CD14-positive monocyte (primary cell): ENCODE data around the gene NKAIN2. TPM values are rescaled to one million over a fixed set of nuclear protein-coding genes. Genes with fewer than 3 reads are reported as not detected.

Experiments
- DNase-seq, 3 donors: peaks; one replicate each; pipeline ENCODE4 v3.0.0-alpha.2; 2011 to 2022
- H2AFZ ChIP-seq: 2 replicates; pipeline ENCODE4 v1.6.0; 2012; ENCODE audit warnings: mild to moderate bottlenecking, low read depth, low read length, inconsistent platforms; ENCODE audit not compliant: insufficient read depth, poor library complexity, severe bottlenecking
- H3K27ac ChIP-seq, 2 donors: 1 replicate in 1 of 2; 2 replicates in 1 of 2; pipeline ENCODE4 v1.5.1; 2012 to 2013; ENCODE audit warnings: low read length in 2 of 2, control low read depth in 1 of 2, inconsistent platforms in 1 of 2, low read depth in 1 of 2, mild to moderate bottlenecking in 1 of 2
- H3K27me3 ChIP-seq, 2 donors: one replicate each; pipeline versions ENCODE4 v1.6.0 to v1.6.1; 2011 to 2013; ENCODE audit warnings: low read length in 2 of 2; ENCODE audit not compliant: control insufficient read depth in 2 of 2, insufficient read depth in 2 of 2
- H3K36me3 ChIP-seq, 2 donors: replicated peaks in 1 of 2; 1 replicate in 1 of 2; 2 replicates in 1 of 2; pipeline versions ENCODE4 v1.5.1 to v1.6.1; 2012 to 2013; ENCODE audit warnings: low read length in 2 of 2, control low read depth in 1 of 2, inconsistent platforms in 1 of 2, mild to moderate bottlenecking in 1 of 2; ENCODE audit not compliant: insufficient read depth in 2 of 2, control insufficient read depth in 1 of 2
- H3K4me1 ChIP-seq, 2 donors: 1 replicate in 1 of 2; 2 replicates in 1 of 2; pipeline versions ENCODE4 v1.5.1 to v1.6.1; 2012 to 2013; ENCODE audit warnings: low read length in 2 of 2, control low read depth in 1 of 2, inconsistent platforms in 1 of 2, mild to moderate bottlenecking in 1 of 2, moderate library complexity in 1 of 2; ENCODE audit not compliant: insufficient read depth in 2 of 2, control insufficient read depth in 1 of 2
- H3K4me2 ChIP-seq: replicated peaks from 2 replicates; pipeline ENCODE3; 2012; ENCODE audit warnings: low read length, moderate library complexity, mild to moderate bottlenecking; ENCODE audit not compliant: poor library complexity, severe bottlenecking; ENCODE audit errors: extremely low read depth
- H3K4me3 ChIP-seq, 3 experiments: fragments of 200-600 bp in 1 of 3; sonication (generic) in 1 of 3; replicated peaks in 1 of 3; 1 replicate in 2 of 3; 2 replicates in 1 of 3; pipeline ENCODE4 v1.5.1; 2011 to 2013; ENCODE audit warnings: low read length in 3 of 3, mild to moderate bottlenecking in 3 of 3, control low read depth in 2 of 3, low read depth in 2 of 3, inconsistent platforms in 1 of 3, moderate library complexity in 1 of 3
- H3K79me2 ChIP-seq: 2 replicates; pipeline ENCODE4 v1.6.0; 2012; ENCODE audit warnings: mild to moderate bottlenecking, control low read depth, inconsistent platforms, low read length, moderate library complexity; ENCODE audit not compliant: insufficient read depth
- H3K9ac ChIP-seq: 2 replicates; pipeline ENCODE4 v1.6.0; 2017; ENCODE audit warnings: low read length, mild to moderate bottlenecking; ENCODE audit not compliant: insufficient read depth, poor library complexity, severe bottlenecking
- H3K9me3 ChIP-seq, 2 donors: replicated peaks in 1 of 2; 1 replicate in 1 of 2; 2 replicates in 1 of 2; pipeline versions ENCODE4 v1.5.1 to v1.6.1; 2012 to 2013; ENCODE audit warnings: low read length in 2 of 2, control low read depth in 1 of 2; ENCODE audit not compliant: control insufficient read depth in 1 of 2, insufficient read depth in 1 of 2
- H4K20me1 ChIP-seq: 2 replicates; pipeline ENCODE4 v1.6.0; 2012; ENCODE audit warnings: mild to moderate bottlenecking, low read length, control low read depth, moderate library complexity; ENCODE audit not compliant: insufficient read depth
- H3K27ac Mint-ChIP-seq, 7 donors: one replicate each; pipeline ENCODE4 v1.8.0; 2020; ENCODE audit warnings: mild to moderate bottlenecking in 7 of 7, mixed read lengths in 7 of 7, moderate library complexity in 6 of 7, inconsistent platforms in 2 of 7
- H3K27me3 Mint-ChIP-seq, 3 donors: one replicate each; pipeline ENCODE4 v1.8.0; 2021 to 2022; ENCODE audit warnings: low read depth in 3 of 3, mild to moderate bottlenecking in 3 of 3, mixed read lengths in 3 of 3, moderate library complexity in 3 of 3, inconsistent platforms in 1 of 3
- H3K36me3 Mint-ChIP-seq, 2 donors: one replicate each; pipeline ENCODE4 v1.8.0; 2020; ENCODE audit warnings: mixed read lengths in 2 of 2, inconsistent platforms in 1 of 2, mild to moderate bottlenecking in 1 of 2
- H3K4me1 Mint-ChIP-seq: one replicate; pipeline ENCODE4 v1.8.0; 2020; ENCODE audit warnings: mild to moderate bottlenecking, mixed read lengths
- H3K4me3 Mint-ChIP-seq, 2 donors: one replicate each; pipeline ENCODE4 v1.8.0; 2020; ENCODE audit warnings: mild to moderate bottlenecking in 2 of 2, mixed read lengths in 2 of 2, moderate library complexity in 1 of 2
- H3K9me3 Mint-ChIP-seq, 7 donors: one replicate each; pipeline ENCODE4 v1.8.0; 2020 to 2022; ENCODE audit warnings: mixed read lengths in 7 of 7, mild to moderate bottlenecking in 6 of 7, moderate library complexity in 6 of 7, inconsistent platforms in 2 of 7
- WGBS: methylation state at CpG from one replicate; pipeline ENCODE4 v1.1.5; 2013; ENCODE audit warnings: missing lambda C conversion rate; ENCODE audit not compliant: insufficient coverage; 5-methylcytosine and 5-hydroxymethylcytosine counted together
- intact Hi-C, 2 donors: fragments of 100-400 bp; cut with micrococcal nuclease; formaldehyde crosslinking; loops; one replicate each; pipeline versions ENCODE4 v1.15.0 to v1.15.1; 2023
- polyA plus RNA-seq, 3 donors: library from polyadenylated mRNA; depleted of rRNA in 1 of 3; unstranded in 2 of 3; stranded (reverse) in 1 of 3; fragments of 300-500 nt in 2 of 3; fragments of >200 nt in 1 of 3; fragmentation: Illumina TruSeq in 2 of 3; gene quantifications; 1 replicate in 2 of 3; 2 replicates in 1 of 3; pipeline ENCODE4 v1.2.3, GENCODE V29; 2012 to 2021
- TF ChIP-seq, protein P1 (sequence below): fragments of 200-600 bp; IDR thresholded peaks from one replicate; pipeline ENCODE4 v1.8.0; 2022; ENCODE audit warnings: antibody characterized with exemption, mild to moderate bottlenecking

The NKAIN2 gene
- polyA plus RNA-seq, 3 donors, result not detected

GRCh38 chr6:124008000-124008987 is 204.6 kb downstream of the NKAIN2 start:
- Histone ChIP-seq H3K27me3 (no peaks in the 10 kb centered on the region), H4K20me1 (no peaks in the 10 kb centered on the region), H3K9ac (no peak overlapping the region), H3K27ac (no peak overlapping the region), H3K79me2 (no peaks in the 10 kb centered on the region), H3K4me3 (no peak overlapping the region), H2AFZ (no peak overlapping the region), H3K36me3 (no peaks in the 10 kb centered on the region), H3K4me1 (no peaks in the 10 kb centered on the region), H3K4me2 (no peak overlapping the region), H3K9me3 (no peaks in the 10 kb centered on the region)
- Mint-ChIP-seq H3K36me3 (no peaks in the 10 kb centered on the region), H3K27ac (no peak overlapping the region), H3K27me3 (no peaks in the 10 kb centered on the region), H3K4me3 (no peak overlapping the region), H3K4me1 (peaks cover 6% of the 10 kb centered on the region), H3K9me3 (peaks cover 0 to 4% (median 0%) of the 10 kb centered on the region in 7 donors)
- intact Hi-C loops, result no loop called here
- 78% methylated on average over 6 of the region's 10 CpGs for WGBS
- TF ChIP-seq, protein P1, sequence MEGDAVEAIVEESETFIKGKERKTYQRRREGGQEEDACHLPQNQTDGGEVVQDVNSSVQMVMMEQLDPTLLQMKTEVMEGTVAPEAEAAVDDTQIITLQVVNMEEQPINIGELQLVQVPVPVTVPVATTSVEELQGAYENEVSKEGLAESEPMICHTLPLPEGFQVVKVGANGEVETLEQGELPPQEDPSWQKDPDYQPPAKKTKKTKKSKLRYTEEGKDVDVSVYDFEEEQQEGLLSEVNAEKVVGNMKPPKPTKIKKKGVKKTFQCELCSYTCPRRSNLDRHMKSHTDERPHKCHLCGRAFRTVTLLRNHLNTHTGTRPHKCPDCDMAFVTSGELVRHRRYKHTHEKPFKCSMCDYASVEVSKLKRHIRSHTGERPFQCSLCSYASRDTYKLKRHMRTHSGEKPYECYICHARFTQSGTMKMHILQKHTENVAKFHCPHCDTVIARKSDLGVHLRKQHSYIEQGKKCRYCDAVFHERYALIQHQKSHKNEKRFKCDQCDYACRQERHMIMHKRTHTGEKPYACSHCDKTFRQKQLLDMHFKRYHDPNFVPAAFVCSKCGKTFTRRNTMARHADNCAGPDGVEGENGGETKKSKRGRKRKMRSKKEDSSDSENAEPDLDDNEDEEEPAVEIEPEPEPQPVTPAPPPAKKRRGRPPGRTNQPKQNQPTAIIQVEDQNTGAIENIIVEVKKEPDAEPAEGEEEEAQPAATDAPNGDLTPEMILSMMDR, result no peak
- no peak for DNase-seq

DNA sequence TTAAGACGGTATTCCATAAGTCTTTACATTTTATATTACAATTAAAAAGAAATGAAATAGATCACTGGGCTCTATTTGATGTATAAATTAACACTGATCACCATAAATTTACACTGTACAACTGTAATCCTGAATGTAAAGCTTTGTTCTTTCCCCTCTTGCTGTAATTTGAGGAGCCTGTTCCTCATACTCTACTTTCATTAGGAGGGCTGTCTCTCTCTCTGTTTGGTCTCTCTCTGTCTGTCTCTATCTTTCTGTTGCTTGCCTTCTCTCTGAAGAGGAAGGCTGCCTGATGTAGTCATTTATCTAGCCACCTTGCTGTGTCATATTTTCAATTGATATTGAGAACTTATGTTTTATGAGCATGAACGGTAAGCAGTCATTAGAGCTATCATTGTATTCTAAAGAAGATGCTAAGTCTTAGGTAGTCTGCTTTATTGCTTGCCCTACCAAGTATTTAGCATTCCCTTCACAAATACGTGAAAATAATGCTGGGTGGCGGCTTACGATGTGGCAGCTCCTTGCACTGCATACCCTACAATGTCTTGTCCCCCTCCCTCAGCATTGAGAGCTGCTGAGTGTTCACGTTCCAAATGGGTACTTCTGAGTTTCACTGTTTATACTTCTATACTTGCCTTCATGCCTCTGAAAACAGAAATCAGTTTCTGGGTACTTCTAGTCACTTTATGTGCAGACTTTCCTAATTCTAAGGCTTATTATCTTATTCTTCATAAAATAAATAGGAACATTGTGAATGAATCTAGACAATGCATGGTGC is 205.5 kb downstream of the NKAIN2 start:
- no peak overlapping the region for H3K4me3 Mint-ChIP-seq
- Histone ChIP-seq H3K4me2 (no peak overlapping the region), H3K79me2 (no peaks in the 10 kb centered on the region), H4K20me1 (no peaks in the 10 kb centered on the region), H3K36me3 (no peaks in the 10 kb centered on the region), H3K9me3 (no peaks in the 10 kb centered on the region), H2AFZ (no peak overlapping the region), H3K27ac (no peak overlapping the region), H3K4me1 (no peaks in the 10 kb centered on the region), H3K9ac (no peak overlapping the region), H3K27me3 (no peaks in the 10 kb centered on the region), H3K4me3 (no peak overlapping the region)
- H3K36me3 Mint-ChIP-seq, result no peaks in the 10 kb centered on the region
- peaks cover 4% of the 10 kb centered on the region for H3K4me1 Mint-ChIP-seq
- intact Hi-C loops, result no loop called here
- no peaks in the 10 kb centered on the region for H3K27me3 Mint-ChIP-seq
- H3K9me3 Mint-ChIP-seq, result peaks cover 0 to 4% (median 0%) of the 10 kb centered on the region in 7 donors
- no peak overlapping the region for H3K27ac Mint-ChIP-seq
- no peak for DNase-seq
- TF ChIP-seq, protein P1, result no peak
- 82% methylated on average over 4 of the region's 6 CpGs for WGBS
